NCI-H2196 treated with DMSO at 0.1 percent for 48 hours (cell line): ENCODE data around the gene ANKRD17.
"Not testable (repeated sequence)": the region's sequence is repeated elsewhere in the genome, so short reads cannot be mapped to it uniquely, and the experiment has no call there.

ENCODE experiments used
- DNase-seq: peaks from one replicate; lab custom pipeline; 2025; ENCODE audit not compliant: unreplicated experiment; lab: John Stamatoyannopoulos, UW

ANKRD17 gene

DNA sequence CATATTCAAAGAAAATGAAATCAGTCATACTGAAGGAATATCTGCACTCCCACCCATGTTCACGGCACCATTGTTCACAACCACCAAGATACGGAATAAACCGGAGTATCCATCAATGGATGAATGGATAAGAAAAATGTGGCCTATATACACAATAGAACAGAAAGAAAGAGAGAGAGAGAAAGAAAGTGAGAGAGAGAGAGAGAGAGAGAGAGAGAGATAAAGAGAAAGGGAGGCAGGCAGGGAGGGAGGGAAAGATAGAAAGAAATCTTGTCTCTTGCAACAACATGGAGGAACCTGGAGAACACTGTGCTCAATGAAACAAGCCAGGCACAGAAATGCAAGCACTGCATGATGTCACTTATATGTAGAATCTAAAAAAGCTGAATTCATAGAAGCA, 52.4 kb downstream of the ANKRD17 start:
- DNase-seq = no peak

- no peak for DNase-seq
Measured at GRCh38 chr4:73205482-73205881, 53.1 kb downstream of the ANKRD17 start.

GRCh38 chr4:73203976-73204375, 54.6 kb downstream of the ANKRD17 start:
- DNase-seq = not testable (repeated sequence)

DNA sequence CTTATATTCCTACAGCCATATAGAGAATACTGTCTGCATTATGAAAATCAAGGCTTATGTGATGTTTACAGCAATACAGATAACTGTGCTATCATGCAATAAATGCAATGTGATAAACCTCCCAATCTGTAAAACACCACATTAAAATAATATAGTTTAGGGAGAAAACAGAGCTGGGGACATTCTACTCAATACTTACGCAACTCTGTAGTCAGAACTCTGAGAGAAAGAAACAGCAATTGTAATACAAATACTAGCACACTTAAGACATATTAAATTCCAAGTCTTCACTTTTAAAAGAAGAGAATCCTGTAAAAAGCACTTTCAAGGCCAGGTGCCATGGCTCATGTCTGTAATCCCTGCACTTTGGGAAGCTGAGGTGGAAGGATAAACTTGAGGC, 61.4 kb downstream of the ANKRD17 start:
- no peak for DNase-seq

GRCh38 chr4:73194064-73194463, 64.5 kb downstream of the ANKRD17 start:
- no peak for DNase-seq

GRCh38 chr4:73193659-73194058, 64.9 kb downstream of the ANKRD17 start:
- DNase-seq = no peak

GRCh38 chr4:73193155-73193554, 65.4 kb downstream of the ANKRD17 start:
- DNase-seq = no peak

DNA sequence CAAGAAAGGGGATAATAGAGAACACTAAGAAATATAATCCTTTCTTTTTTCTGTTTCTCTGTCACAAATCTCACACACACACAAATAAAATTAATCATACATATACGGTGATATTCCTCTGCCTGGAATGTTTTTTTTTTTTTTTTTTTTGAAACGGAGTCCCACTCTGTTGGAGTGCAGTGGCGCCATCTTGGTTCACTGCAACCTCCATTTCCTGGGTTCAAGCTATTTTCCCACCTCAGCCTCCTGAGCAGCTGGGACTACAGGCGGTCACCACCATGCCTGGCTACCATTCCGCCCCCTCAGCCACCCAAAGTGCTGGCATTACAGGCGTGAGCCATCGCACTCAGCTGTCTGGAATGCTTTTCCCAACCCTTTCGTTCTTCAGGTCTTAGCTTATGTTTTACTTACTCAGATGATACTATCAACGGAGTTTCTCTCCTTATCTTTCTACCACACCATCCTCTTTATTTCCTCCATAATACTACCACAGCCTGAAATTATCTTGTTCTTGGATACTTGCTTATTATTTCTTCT, 69.3 kb downstream of the ANKRD17 start:
- no peak for DNase-seq

DNA sequence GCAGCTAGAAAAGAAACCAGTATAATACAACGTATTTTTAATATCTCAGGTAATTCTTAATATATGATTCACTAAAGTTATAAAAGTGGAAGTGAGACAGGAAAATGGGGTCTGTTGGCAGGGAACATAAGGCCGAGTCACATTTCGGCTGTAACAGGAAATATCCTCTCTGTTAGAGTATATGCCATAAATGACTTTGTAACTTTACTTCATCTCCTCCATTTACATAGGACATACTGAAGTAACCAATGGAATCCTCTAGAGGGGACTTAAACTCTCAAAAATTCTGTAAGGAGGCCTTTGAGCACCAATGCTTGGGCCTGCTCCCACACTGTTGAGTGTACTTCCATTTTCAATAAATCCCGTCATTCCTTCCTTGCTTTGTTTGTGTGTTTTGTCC, 71.3 kb downstream of the ANKRD17 start:
- no peak for DNase-seq

DNA sequence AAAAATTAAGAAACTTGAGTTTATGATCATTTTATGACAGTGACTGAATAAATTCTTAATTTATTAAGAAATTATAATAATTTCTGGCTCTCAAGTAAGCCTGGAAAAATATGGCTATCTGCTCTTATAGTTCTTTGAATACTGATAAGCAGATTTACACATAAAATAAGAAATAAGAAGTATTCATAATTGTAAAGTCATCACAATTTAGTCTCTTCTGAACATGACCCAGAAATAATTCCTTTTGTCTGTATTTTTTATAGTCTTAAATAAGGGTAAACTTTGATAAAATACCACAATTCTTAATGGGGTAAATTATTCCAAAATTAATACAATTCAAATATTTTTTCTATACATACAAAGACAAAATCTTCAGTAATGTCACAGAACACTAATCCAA, 72.7 kb downstream of the ANKRD17 start:
- DNase-seq = no peak

GRCh38 chr4:73181231-73181630, 77.4 kb downstream of the ANKRD17 start:
- DNase-seq = no peak

DNA sequence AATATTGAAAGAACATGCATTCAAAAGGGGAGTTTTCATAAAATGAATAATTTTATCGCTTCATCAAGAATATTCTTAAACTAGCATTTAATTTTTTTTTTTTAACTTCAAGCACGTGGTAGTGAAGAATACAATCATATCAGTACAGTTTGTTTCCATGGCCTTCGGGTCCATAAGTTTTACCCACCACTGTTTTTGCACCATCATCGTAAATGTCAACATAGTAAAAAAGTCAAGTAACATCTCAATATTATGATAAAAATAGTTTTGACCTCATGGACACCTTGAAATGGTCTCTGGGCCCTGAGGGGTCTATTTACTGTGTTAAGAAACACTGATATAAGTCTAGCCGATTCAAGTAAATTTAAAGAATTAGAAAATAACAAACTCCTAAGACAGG, 80.2 kb downstream of the ANKRD17 start:
- DNase-seq = no peak

- DNase-seq = no peak
Measured at GRCh38 chr4:73172161-73172560, 86.4 kb downstream of the ANKRD17 start.

DNA sequence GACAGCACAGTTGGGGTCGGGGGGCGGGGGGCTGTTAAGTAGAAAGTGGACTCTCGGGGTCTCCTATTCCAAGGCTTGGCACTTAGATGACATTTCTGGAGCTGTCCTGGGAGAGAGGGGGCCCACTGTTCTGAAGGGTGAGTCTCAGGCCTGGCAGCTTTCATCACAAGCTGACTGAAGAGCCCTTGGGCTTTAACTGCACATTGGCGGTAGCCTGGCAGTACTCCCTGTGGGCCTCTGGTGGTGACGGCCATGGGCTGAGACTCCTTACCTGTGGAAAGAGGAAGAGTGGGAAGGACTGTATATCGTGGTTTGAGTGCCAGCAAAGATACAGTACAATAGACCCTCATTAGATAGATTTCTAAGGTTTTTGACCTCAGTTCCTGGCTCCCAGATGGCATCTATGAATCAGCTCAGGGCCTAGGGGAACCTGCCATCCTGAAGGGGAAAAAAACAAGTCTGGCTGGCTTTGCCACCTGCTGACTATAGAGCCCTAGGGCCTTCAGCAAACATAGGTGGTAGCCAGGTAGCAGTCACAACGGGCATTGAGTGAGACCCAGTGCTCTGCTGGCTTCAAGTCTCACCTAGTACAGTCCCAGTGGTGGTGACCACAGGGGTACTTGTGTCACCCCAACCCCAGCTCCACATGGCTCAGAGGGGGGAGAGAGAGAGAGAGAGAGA, 87.9 kb downstream of the ANKRD17 start:
- DNase-seq = no peak

- no peak for DNase-seq
Measured at GRCh38 chr4:73166212-73166611, 92.4 kb downstream of the ANKRD17 start.

DNA sequence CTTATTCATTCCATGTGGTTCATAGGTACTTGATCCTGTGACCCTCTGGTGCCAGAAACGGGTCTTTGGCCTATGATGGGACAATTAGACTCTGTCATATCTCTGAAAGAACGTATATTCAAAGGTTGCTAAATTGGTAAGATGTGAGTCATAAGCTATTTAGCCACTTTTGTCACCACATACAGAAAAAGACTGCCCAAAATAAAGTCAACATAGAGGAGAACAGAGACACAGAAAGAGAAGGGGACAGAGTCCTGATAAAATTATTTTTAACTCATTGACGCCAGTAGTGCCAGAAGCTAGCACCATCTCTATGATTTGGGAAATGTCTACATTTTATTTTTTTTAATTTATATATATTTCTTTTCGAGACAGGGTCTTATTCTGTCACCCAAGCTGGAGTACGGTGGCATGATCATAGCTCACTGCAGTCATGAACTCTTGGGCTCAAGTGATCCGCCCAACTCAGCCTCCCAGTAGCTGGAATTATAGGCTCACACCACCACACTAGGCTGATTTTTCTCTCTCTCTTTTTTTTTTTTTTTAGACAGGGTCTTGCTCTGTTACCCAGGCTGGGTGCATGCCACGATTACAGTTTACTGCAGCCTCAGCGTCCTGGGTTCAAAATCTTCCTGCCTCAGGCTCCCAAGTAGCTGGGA, 96.9 kb downstream of the ANKRD17 start:
- DNase-seq = no peak

DNA sequence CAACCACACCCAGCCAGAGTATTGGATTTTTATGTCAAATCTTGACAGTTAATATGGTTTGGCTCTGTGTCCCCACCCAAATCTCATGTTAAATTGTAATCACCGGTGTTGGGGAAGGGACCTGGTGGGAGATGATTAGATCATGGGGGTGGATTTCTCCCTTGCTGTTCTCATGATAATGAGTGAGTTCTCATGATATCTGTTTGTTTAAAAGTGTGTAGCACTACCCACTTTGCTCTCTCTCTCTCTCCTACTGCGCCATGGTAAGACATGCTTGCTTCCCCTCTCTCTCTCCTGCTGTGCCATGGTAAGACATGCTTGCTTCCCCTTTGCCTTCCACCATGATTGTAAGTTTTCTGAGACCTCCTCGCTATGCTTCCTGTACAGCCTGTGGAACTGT, 102.2 kb downstream of the ANKRD17 start:
- no peak for DNase-seq

DNA sequence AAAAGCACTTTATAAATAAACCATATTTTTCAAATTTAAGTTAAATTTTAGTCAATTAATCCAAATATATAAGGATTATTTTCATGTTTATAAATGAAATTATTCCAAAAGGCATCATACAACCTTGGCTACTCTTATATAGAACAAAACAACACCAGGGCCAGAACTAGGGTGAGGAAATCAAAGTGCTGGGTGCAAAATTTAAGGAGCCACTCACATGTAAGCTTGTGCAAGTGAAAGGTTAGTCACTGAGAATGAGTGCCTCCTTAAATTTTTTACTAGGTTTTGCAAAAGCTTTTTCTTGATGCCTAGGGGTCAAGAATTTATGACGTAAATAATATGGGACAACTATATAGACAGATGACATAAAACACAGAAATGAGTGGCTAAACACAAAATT, 105.7 kb downstream of the ANKRD17 start:
- no peak for DNase-seq

- no peak for DNase-seq
Measured at GRCh38 chr4:73142995-73143547, 115.5 kb downstream of the ANKRD17 start.

GRCh38 chr4:73139991-73140390, 118.6 kb downstream of the ANKRD17 start:
- no peak for DNase-seq

GRCh38 chr4:73139245-73139644, 119.4 kb downstream of the ANKRD17 start:
- no peak for DNase-seq

DNA sequence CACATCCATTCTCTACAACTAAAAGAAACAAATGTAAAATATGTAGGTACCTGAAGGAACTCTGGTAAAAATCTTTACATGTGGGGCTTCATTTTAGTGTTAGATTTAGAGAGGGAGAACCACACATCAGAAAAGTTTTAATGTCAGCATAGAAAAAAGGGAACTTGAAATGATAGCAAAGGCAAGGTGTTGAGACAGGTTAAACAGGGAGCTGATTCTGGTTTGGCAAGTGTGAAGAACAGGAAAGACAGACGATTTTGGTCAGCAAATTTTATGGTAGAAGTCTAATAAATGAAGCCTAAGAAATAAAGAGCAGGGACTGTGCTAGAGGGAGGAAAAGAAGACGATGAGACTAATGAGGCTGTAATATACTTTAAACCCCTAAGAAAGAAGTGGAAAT, 121.5 kb downstream of the ANKRD17 start:
- DNase-seq = no peak
